ENCODE measurements around the gene AGRN.

AGRN gene

GRCh38 chr1:981491-981954 lies 38.4 kb upstream of the AGRN start:
- Histone ChIP-seq H4K91ac (ENCODE audit: low read depth, low read length) (no peak overlapping the region), H3K36me3 (ENCODE audit: control insufficient read depth in 1 of 2, insufficient read depth in 2 of 2, low read length in 2 of 2) (no peaks in the 10 kb centered on the region), H4K8ac (ENCODE audit: low read depth, low read length) (no peak overlapping the region), H4K12ac (ENCODE audit: low read depth, low read length) (no peak overlapping the region), H3K79me2 (ENCODE audit: control insufficient read depth, insufficient read depth, low read length, poor library complexity) (no peaks in the 10 kb centered on the region), H2AK5ac (ENCODE audit: low read length) (no peak overlapping the region), H3K4me1 (ENCODE audit: control insufficient read depth in 1 of 2, insufficient read depth in 2 of 2, low read length in 2 of 2) (no peaks in the 10 kb centered on the region), H3K4me2 (ENCODE audit: low read length) (no peak overlapping the region), H3K4me3 (ENCODE audit: low read depth, low read length) (no peak overlapping the region), H3K79me1 (ENCODE audit: low read length) (no peaks in the 10 kb centered on the region), H3K18ac (ENCODE audit: low read length) (no peak overlapping the region), H2BK120ac (ENCODE audit: insufficient read depth, low read length, poor library complexity) (peak overlapping the region; percentile 26), H3K23ac (ENCODE audit: low read length) (no peak overlapping the region), H3K9me3 (ENCODE audit: insufficient read depth, low read depth, low read length) (no peaks in the 10 kb centered on the region), H3K27ac (ENCODE audit: low read depth, low read length) (no peak overlapping the region), H2BK5ac (ENCODE audit: low read depth, low read length, poor library complexity) (no peak overlapping the region), H2AFZ (ENCODE audit: insufficient read depth, low read length, poor library complexity) (no peak overlapping the region), H3K27me3 (ENCODE audit: insufficient read depth, low read length) (no peaks in the 10 kb centered on the region), H3K14ac (ENCODE audit: low read length) (no peak overlapping the region), H3K4ac (ENCODE audit: low read depth, low read length) (no peak overlapping the region), H2BK12ac (ENCODE audit: low read length) (no peak overlapping the region), H3K9ac (ENCODE audit: low read length) (no peak overlapping the region)
- no CpG with 5 or more reads among the region's 21 CpGs for WGBS (ENCODE audit: extremely low coverage, insufficient coverage, insufficient read length)
- no peak for DNase-seq

GRCh38 chr1:981955-982558 lies 37.9 kb upstream of the AGRN start, which contains the start of gene PERM1:
Gene PERM1, minus strand, starts transcription at chr1:982093. Its CDS starts 1,064 bp downstream, at chr1:981029.
- Histone ChIP-seq H2BK5ac (ENCODE audit: low read depth, low read length, poor library complexity) (no peak within 1 kb of the TSS), H3K27me3 (ENCODE audit: insufficient read depth, low read length) (no peaks in the 10 kb centered on the region), H3K23ac (ENCODE audit: low read length) (no peak within 1 kb of the TSS), H3K18ac (ENCODE audit: low read length) (no peak within 1 kb of the TSS), H3K36me3 (ENCODE audit: control insufficient read depth in 1 of 2, insufficient read depth in 2 of 2, low read length in 2 of 2) (no peaks in the 10 kb centered on the region), H2BK120ac (ENCODE audit: insufficient read depth, low read length, poor library complexity) (peak within 1 kb of the TSS; percentile 26), H3K9ac (ENCODE audit: low read length) (no peak within 1 kb of the TSS), H4K8ac (ENCODE audit: low read depth, low read length) (no peak within 1 kb of the TSS), H3K14ac (ENCODE audit: low read length) (no peak within 1 kb of the TSS), H3K4me1 (ENCODE audit: control insufficient read depth in 1 of 2, insufficient read depth in 2 of 2, low read length in 2 of 2) (no peaks in the 10 kb centered on the region), H3K4me2 (ENCODE audit: low read length) (no peak within 1 kb of the TSS), H2AK5ac (ENCODE audit: low read length) (no peak within 1 kb of the TSS), H3K79me2 (ENCODE audit: control insufficient read depth, insufficient read depth, low read length, poor library complexity) (no peaks in the 10 kb centered on the region), H4K91ac (ENCODE audit: low read depth, low read length) (no peak within 1 kb of the TSS), H3K79me1 (ENCODE audit: low read length) (no peaks in the 10 kb centered on the region), H3K4me3 (ENCODE audit: low read depth, low read length) (no peak within 1 kb of the TSS), H3K4ac (ENCODE audit: low read depth, low read length) (no peak within 1 kb of the TSS), H3K9me3 (ENCODE audit: insufficient read depth, low read depth, low read length) (no peaks in the 10 kb centered on the region), H2AFZ (ENCODE audit: insufficient read depth, low read length, poor library complexity) (no peak within 1 kb of the TSS), H3K27ac (ENCODE audit: low read depth, low read length) (no peak within 1 kb of the TSS), H4K12ac (ENCODE audit: low read depth, low read length) (no peak within 1 kb of the TSS), H2BK12ac (ENCODE audit: low read length) (no peak within 1 kb of the TSS)
- no peak for DNase-seq
- no CpG with 5 or more reads among the region's 28 CpGs for WGBS (ENCODE audit: extremely low coverage, insufficient coverage, insufficient read length)

- DNase-seq = peak in 1 of 2 donors; percentile 17
- H2AFZ ChIP-seq (ENCODE audit: insufficient read depth, low read length, poor library complexity) = no peak overlapping the region
- H4K12ac ChIP-seq (ENCODE audit: low read depth, low read length) = no peak overlapping the region
Measured at GRCh38 chr1:982765-983436, 37.0 kb upstream of the AGRN start.

GRCh38 chr1:983798-984475 lies 36.0 kb upstream of the AGRN start:
- Histone ChIP-seq H3K18ac (ENCODE audit: low read length) (no peak overlapping the region), H2AFZ (ENCODE audit: insufficient read depth, low read length, poor library complexity) (peak overlapping the region; percentile 74), H4K8ac (ENCODE audit: low read depth, low read length) (no peak overlapping the region), H3K4me3 (ENCODE audit: low read depth, low read length) (no peak overlapping the region), H4K91ac (ENCODE audit: low read depth, low read length) (no peak overlapping the region), H3K4ac (ENCODE audit: low read depth, low read length) (no peak overlapping the region), H4K12ac (ENCODE audit: low read depth, low read length) (no peak overlapping the region), H3K9me3 (ENCODE audit: insufficient read depth, low read depth, low read length) (no peaks in the 10 kb centered on the region), H3K36me3 (ENCODE audit: control insufficient read depth in 1 of 2, insufficient read depth in 2 of 2, low read length in 2 of 2) (no peaks in the 10 kb centered on the region), H2AK5ac (ENCODE audit: low read length) (peak overlapping the region; percentile 95), H2BK5ac (ENCODE audit: low read depth, low read length, poor library complexity) (no peak overlapping the region), H3K14ac (ENCODE audit: low read length) (no peak overlapping the region), H3K4me2 (ENCODE audit: low read length) (peak overlapping the region; percentile 43), H3K23ac (ENCODE audit: low read length) (no peak overlapping the region), H2BK12ac (ENCODE audit: low read length) (no peak overlapping the region), H3K27ac (ENCODE audit: low read depth, low read length) (no peak overlapping the region), H3K79me1 (ENCODE audit: low read length) (no peaks in the 10 kb centered on the region), H3K9ac (ENCODE audit: low read length) (no peak overlapping the region), H3K4me1 (ENCODE audit: control insufficient read depth in 1 of 2, insufficient read depth in 2 of 2, low read length in 2 of 2) (no peaks in the 10 kb centered on the region), H3K27me3 (ENCODE audit: insufficient read depth, low read length) (no peaks in the 10 kb centered on the region), H3K79me2 (ENCODE audit: control insufficient read depth, insufficient read depth, low read length, poor library complexity) (no peaks in the 10 kb centered on the region), H2BK120ac (ENCODE audit: insufficient read depth, low read length, poor library complexity) (no peak overlapping the region)
- WGBS (ENCODE audit: extremely low coverage, insufficient coverage, insufficient read length) = no CpG with 5 or more reads among the region's 29 CpGs
- DNase-seq = peak in 1 of 2 donors; percentile 45

More at GRCh38 chr1:982765-983436, 37.0 kb upstream of the AGRN start:
- Histone ChIP-seq H2AK5ac (ENCODE audit: low read length) (no peak overlapping the region), H3K14ac (ENCODE audit: low read length) (no peak overlapping the region), H3K18ac (ENCODE audit: low read length) (no peak overlapping the region), H4K8ac (ENCODE audit: low read depth, low read length) (no peak overlapping the region), H2BK12ac (ENCODE audit: low read length) (no peak overlapping the region), H3K36me3 (ENCODE audit: control insufficient read depth in 1 of 2, insufficient read depth in 2 of 2, low read length in 2 of 2) (no peaks in the 10 kb centered on the region), H3K4me2 (ENCODE audit: low read length) (no peak overlapping the region), H3K9me3 (ENCODE audit: insufficient read depth, low read depth, low read length) (no peaks in the 10 kb centered on the region), H3K27ac (ENCODE audit: low read depth, low read length) (no peak overlapping the region), H2BK5ac (ENCODE audit: low read depth, low read length, poor library complexity) (no peak overlapping the region), H2BK120ac (ENCODE audit: insufficient read depth, low read length, poor library complexity) (no peak overlapping the region), H4K91ac (ENCODE audit: low read depth, low read length) (no peak overlapping the region), H3K79me2 (ENCODE audit: control insufficient read depth, insufficient read depth, low read length, poor library complexity) (no peaks in the 10 kb centered on the region), H3K79me1 (ENCODE audit: low read length) (no peaks in the 10 kb centered on the region), H3K4ac (ENCODE audit: low read depth, low read length) (no peak overlapping the region), H3K27me3 (ENCODE audit: insufficient read depth, low read length) (no peaks in the 10 kb centered on the region), H3K9ac (ENCODE audit: low read length) (no peak overlapping the region), H3K4me1 (ENCODE audit: control insufficient read depth in 1 of 2, insufficient read depth in 2 of 2, low read length in 2 of 2) (no peaks in the 10 kb centered on the region), H3K23ac (ENCODE audit: low read length) (no peak overlapping the region), H3K4me3 (ENCODE audit: low read depth, low read length) (no peak overlapping the region)
- no CpG with 5 or more reads among the region's 43 CpGs for WGBS (ENCODE audit: extremely low coverage, insufficient coverage, insufficient read length)

Data from trophoblast cell (in vitro differentiated cells and primary cell).